Suprapubic skin (tissue), 4 donors: ENCODE results near the gene ARHGAP42.

Experiments used
- EP300 ChIP-seq: sonication (generic); formaldehyde crosslinking; IDR thresholded peaks from one replicate; pipeline ENCODE4 v1.6.1; 2017; ENCODE audit warnings: antibody characterized with exemption
- POLR2A ChIP-seq, 2 donors: fragments of 450-650 bp; IDR thresholded peaks; one replicate each; pipeline ENCODE4 v1.6.1; 2017; ENCODE audit warnings: antibody characterized with exemption in 2 of 2, mild to moderate bottlenecking in 2 of 2, moderate library complexity in 2 of 2
- POLR2AphosphoS5 ChIP-seq, 3 donors: sonication (generic); formaldehyde crosslinking; IDR thresholded peaks; one replicate each; pipeline ENCODE4 v1.6.1; 2017; ENCODE audit warnings: antibody characterized with exemption in 3 of 3
- TF ChIP-seq, protein P1 (sequence below), 2 donors: fragments of 200-600 bp in 1 of 2; fragments of 450-650 bp in 1 of 2; sonication (generic) in 1 of 2; IDR thresholded peaks; one replicate each; pipeline ENCODE4 v1.5.1; 2016 to 2019; ENCODE audit warnings: antibody characterized with exemption in 2 of 2, mild to moderate bottlenecking in 1 of 2, moderate library complexity in 1 of 2

DNA sequence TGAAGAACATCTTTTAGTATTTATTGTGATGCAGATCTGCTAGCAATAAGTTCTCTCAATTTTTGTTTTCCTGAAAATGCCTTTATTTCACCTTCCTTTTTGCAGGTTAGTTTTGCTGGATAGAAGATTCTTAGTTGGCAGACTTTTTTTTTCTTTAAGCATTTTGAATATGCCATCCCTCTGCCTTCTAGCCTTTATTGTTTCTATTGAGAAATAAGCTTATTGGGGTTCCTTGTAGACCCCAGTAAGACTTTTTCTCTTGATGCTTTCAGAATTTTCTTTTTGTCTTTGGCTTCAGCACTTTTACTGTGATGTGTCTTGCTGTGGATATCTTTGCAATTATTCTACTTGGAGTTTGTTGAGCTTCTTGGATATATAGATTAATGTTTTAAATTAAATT is 281.9 kb downstream of the ARHGAP42 start:
- TF ChIP-seq, protein P1, sequence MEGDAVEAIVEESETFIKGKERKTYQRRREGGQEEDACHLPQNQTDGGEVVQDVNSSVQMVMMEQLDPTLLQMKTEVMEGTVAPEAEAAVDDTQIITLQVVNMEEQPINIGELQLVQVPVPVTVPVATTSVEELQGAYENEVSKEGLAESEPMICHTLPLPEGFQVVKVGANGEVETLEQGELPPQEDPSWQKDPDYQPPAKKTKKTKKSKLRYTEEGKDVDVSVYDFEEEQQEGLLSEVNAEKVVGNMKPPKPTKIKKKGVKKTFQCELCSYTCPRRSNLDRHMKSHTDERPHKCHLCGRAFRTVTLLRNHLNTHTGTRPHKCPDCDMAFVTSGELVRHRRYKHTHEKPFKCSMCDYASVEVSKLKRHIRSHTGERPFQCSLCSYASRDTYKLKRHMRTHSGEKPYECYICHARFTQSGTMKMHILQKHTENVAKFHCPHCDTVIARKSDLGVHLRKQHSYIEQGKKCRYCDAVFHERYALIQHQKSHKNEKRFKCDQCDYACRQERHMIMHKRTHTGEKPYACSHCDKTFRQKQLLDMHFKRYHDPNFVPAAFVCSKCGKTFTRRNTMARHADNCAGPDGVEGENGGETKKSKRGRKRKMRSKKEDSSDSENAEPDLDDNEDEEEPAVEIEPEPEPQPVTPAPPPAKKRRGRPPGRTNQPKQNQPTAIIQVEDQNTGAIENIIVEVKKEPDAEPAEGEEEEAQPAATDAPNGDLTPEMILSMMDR (IDR thresholded peaks at IDR 0.05) = no peak
- TF ChIP-seq POLR2A (IDR thresholded peaks at IDR 0.05) (no peak), EP300 (no peak), POLR2AphosphoS5 (IDR thresholded peaks at IDR 0.05) (no peak)
